ENCODE data around the gene BACE1.

BACE1 gene

GRCh38 chr11:117238221-117238620 lies 77.8 kb downstream of the BACE1 start:
- Histone ChIP-seq H3K4me2 (ENCODE audit: low read length) (no peak overlapping the region), H3K4me1 (ENCODE audit: control insufficient read depth, low read length) (peaks cover 10% of the 10 kb centered on the region), H3K27ac (ENCODE audit: low read depth, low read length) (no peak overlapping the region), H3K36me3 (ENCODE audit: control insufficient read depth, low read length) (peaks cover 19% of the 10 kb centered on the region), H3K79me2 (ENCODE audit: control insufficient read depth, low read length) (peaks cover 9% of the 10 kb centered on the region), H4K20me1 (ENCODE audit: control insufficient read depth, insufficient read depth, low read depth, low read length) (no peaks in the 10 kb centered on the region), H3K27me3 (ENCODE audit: control insufficient read depth, low read length) (no peaks in the 10 kb centered on the region), H3F3A (ENCODE audit: control insufficient read depth, insufficient read depth) (peaks cover 5% of the 10 kb centered on the region; the same call in 1 of the 2 replicates), H3K9me2 (replicated peaks; ENCODE audit: control insufficient read depth, low read length) (no peaks in the 10 kb centered on the region), H3K9me3 (ENCODE audit: control insufficient read depth, insufficient read depth, low read length) (no peaks in the 10 kb centered on the region), H3K4me3 (ENCODE audit: low read length) (no peak overlapping the region)
- TF ChIP-seq CTCF (IDR thresholded peaks at IDR 0.05; ENCODE audit: low read depth, low read length, poor library complexity, severe bottlenecking): no peak
- no peak for TF ChIP-seq EZH2phosphoT487 (IDR thresholded peaks at IDR 0.05; ENCODE audit: borderline replicate concordance, low read length)

Data from DOHH2 (cell line).